HG02759 (cell line): Measurements from ENCODE around the gene PPP1R14D.
"Not testable (repeated sequence)": the region's sequence is repeated elsewhere in the genome, so short reads cannot be mapped to it uniquely, and the experiment has no call there.

Experiments used
- ATAC-seq: cut with Tn5 transposase; IDR thresholded peaks from one replicate; pipeline ENCODE4 v1.9.1; 2021; ENCODE audit warnings: mild to moderate bottlenecking, moderate library complexity; ENCODE audit not compliant: unreplicated experiment

PPP1R14D gene, protein sequence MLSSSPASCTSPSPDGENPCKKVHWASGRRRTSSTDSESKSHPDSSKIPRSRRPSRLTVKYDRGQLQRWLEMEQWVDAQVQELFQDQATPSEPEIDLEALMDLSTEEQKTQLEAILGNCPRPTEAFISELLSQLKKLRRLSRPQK

DNA sequence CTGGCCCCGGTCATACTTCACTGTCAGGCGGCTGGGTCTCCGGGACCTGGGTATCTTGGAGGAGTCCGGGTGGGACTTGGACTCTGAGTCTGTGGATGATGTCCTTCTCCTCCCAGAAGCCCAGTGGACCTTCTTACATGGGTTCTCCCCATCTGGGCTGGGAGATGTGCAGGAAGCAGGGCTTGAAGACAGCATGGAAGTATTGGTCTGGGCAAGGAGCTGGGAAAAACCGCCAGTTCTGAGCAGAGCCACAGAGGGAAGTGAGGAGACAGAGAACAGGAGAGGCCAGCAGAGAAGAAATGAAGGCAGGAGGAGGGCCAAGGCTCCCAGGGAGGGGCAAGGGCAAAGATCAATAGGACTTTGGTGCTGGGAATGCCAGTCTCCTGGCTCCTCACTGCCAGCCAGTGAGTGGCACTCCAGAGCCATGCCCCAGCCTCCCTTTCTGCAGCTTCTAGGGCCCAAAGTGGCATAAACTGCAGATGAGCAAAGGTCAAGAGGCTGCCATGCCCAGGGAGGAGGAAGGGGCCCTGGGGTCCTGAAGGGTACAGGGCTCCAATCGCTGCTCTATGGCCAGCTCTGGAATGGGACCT, at the start of gene PPP1R14D:
Gene PPP1R14D, minus strand, starts transcription at position 262 of the 590 bp plus-strand sequence. Its CDS starts 67 bp downstream, at position 195.
- ATAC-seq, result no peak

DNA sequence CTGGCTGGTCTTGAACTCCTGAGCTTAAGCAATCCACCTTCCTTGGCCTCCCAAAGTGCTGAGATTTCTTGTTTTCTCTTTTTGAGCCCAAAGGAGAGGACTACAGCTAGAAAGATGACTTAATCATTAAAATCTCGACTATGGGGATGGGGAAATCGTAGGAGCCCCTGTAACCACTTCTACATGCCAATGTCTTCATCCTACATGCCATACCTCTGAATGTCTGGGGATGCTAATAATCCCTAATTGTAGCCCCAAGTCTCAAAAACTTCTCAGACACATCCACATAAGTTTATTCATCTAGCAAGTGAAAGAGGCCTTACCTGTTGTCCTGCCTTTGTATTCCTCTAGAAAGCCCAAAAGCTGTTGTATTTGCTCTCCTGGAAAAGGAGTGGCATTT, 49.2 kb upstream of the PPP1R14D start:
- no peak for ATAC-seq

DNA sequence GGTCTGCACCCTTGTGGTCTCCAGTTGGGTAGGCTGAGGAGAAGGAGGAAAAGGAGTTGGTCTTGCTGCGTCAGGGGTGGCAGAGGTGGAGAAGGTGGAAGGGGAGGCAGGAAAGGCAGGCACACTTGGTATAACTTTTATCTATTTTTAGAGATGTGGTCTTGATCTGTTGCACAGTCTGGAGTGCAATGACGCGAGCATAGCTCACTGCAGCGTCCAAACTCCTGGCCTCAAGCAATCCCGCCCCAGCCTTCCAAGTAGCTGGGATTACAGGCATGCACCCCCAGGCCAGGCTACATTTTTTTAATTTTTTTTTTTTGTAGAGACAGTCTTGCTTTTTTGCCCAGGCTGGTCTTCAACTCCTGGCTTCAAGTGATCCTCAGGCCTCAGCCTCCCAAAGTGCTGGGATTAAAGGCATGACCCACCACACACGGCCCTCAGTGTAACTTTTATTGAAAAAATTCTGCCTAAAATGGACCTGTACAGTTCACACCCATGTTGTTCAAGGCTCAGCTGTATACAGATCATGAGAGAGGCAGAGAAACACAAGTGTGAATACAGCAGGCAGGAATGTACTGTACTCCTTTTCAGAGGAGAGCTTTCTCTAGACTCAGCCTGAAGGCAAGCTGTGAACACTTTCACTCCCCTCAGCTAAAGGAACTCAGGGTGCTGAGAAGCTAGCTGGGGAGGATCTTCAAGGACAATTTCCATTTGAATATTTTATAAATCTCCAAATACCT, 47.7 kb upstream of the PPP1R14D start:
- no peak for ATAC-seq

DNA sequence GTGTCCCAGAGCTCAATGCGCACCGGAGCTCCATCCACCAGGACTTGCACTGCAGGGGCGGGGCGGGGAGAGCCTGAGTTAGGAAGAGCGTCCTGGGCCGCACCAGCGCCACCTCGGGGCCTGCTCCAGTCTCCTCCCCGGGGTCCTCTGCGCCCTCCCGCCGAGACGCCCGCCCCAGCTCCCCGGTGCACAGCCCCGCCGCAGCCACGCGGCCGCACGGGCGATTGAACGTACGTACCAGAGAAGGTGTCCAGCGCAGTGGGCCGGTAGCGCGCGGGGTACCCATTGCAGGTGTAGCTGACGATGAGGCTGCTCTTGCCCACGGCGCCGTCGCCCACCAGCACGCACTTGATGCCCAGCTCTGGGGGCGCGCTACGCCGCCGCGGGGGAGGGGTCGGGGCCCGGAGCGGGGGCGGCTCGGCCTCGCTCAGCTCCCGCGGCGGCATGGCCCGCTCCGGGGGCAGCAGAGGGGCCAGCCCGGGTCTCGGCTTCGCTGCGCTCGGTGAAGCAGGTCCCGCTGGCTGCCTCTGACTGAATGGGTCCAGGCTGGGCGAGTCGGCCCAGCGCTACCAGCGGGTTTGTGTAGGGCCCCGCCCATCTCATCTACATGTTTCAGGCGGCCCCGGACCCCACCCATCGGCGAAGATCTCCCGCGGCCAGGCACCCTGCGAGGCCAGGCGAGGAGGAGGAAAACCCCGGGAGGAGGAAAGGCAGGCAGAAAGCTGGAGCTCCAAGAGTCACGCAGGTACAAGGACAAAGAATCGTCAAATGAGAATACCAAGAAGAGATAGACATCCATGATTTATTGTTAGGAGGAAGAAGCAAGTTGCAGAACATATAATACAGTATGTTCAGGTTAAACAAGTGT, 45.4 kb upstream of the PPP1R14D start, which contains the start of gene RHOV:
Gene RHOV, minus strand, starts transcription at position 541 of the 868 bp plus-strand sequence. Its CDS starts 95 bp downstream, at position 446.
- ATAC-seq, result peak; percentile 57

DNA sequence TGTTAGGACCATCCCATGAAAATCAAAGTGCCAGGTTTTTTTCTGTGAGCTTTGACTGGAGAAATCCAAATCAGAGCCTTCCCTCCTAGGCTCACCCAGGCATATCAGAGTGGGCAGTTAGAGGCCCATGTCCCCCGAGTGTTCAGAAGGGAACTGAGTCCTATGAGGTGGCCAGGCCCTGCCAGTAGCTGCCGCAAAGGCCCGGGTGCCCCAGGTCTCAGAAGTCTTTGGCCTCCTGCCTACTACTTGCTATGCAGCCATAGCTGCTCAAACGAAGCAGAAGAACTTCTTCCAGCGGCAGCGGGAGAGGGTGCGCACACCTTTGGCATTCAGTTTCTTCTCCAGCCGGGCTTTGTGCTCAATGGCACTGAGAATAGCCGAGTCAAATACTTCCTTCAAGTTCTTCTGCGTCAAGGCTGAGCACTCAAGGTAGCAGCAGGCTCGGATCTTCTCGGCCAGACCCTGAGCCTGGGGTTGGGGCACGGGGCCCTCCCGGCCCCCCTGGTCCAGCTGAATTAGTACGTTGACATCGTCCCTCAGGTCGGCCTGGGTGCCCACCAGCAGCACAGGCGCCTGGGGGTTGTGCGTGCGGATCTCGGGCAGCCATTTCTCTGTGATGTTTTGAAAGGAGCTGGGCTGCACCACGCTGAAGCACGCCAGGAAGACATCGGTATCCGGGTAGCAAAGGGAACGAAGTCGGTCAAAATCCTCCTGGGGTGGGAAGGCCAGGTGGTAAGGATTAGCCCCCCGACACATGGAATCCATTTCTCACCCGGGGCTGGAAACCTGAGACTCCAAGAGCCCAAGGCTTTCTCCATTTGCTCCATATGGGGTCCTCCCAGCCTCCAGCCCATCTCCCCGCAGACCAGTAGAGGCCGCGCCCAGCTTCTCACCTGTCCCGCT, 44.5 kb upstream of the PPP1R14D start:
- ATAC-seq, result no peak

DNA sequence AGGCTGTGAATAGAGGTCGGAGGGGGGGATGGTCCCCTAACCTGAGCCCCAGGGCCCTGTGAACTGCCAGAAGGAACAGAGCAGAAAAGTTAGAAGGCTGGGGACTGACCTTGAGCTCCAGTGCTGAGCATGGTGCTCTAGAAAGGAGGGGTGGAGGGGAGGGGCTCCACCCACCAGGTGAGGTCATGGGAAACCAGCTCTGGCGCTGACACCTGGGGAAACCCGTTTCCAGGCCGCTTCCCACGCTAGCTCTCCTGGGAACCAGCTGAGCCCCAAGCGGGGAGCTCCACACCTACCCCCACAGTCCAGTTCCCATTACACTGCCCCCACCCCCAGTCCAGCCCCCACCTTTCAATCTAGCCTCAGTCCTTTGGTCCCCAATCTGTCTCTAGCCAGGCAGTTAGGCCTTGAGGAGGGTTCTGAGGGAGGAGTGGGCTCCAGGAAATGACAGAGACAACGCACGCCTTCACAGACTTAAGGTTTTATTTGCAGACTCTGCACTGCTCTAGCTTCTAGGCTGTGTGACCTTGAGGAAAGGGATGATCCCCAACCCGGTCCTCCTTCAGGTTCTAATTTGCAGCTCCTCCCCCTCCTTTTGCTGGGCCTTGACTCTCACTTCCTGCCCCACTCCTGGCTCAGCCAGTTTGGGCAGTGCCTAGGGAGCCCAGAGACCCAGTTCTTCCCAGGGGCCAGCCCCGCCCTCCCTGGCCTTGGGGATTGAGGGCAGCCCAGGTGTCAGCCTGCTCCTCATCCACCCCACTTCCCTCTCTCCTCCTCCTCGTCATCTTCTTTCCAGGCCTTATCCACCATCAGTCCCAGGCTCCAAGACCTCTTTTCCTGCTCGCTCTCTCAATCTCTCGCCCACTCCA, 43.5 kb upstream of the PPP1R14D start:
- peak; percentile 45 for ATAC-seq

DNA sequence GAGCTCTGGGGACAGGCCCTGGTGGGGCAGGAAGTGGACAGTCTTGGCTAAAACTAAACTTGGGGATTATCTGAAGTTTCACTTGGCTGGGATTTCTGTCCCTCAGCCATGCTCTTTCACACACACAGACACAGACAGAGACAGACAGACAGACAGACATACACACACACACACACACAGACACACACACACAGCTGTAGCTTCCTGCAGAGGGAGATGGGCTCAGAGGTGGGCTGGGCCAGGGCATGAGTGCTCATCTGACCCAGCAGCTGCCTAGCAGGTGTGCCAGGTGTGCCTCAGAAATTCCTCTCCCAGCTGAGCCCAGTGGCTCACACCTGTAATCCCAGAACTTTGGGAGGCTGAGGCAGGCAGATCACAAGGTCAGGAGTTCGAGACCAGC, 42.2 kb upstream of the PPP1R14D start:
- no peak for ATAC-seq

DNA sequence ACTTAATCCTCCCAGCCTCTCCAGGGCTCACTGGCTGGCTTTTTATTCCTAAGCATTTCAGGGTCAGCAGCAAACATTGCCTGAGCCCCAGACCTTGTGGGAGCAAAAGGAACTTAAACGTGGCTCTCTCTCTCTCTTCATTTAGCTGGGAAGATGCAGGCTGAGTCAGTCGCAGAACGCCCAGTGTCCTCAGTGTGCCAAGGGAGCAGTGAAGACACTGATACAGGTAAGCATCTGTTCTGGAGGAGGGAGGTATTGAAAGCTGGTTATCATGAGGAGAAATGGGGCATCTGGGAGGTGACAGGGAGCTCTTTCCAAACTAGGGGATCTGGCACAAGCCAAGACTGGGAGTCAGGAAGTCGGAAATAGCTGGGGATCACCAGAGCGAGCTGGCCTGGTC, 41.2 kb upstream of the PPP1R14D start:
- ATAC-seq, result no peak

DNA sequence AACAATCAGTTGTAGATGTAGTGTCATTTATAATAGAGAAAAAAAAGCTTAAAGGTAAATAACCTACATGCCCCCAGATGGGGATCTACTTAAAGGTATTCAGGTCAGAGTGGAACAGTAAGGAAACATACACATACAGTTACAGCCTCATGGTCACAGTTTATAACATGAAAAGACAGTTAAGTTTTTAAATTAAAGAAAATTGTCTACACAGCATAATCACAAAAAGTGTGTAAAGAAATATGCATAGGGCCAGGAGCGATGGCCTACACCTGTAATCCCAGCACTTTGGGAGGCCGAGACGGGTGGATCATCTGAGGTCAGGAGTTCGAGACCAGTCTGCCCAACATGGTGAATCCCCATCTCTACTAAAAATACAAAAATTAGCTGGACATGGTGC, 38.7 kb upstream of the PPP1R14D start:
- no peak for ATAC-seq

DNA sequence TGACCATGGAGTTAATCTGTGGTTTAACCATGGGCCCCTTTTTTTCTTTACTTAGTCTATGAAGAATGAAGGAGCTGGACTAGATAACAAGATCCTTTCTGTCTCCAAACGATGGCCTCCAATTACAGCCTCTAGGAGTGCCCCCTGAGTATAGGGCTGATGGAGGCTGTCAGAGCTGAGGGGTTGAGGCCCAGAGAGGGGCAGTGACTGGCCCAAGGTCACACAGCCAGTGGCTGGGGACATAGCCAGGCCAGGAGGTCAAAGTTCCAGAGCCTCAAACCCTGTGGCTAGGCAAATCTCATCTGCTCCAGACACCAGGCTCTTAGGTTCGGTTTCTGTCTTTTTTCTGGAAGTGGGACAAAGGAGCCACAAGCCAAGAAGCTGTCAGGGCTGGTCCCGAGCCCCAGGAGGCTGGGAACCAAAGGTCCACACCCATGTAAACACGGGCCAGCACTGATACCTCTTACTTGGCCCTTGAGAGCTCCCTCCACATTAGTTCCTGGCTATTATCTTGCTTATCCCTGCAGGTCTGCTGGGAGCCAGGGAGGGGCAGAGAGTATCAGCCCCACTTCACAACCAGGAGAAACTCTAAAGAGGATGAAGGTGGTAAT, 35.3 kb upstream of the PPP1R14D start:
- ATAC-seq, result no peak

DNA sequence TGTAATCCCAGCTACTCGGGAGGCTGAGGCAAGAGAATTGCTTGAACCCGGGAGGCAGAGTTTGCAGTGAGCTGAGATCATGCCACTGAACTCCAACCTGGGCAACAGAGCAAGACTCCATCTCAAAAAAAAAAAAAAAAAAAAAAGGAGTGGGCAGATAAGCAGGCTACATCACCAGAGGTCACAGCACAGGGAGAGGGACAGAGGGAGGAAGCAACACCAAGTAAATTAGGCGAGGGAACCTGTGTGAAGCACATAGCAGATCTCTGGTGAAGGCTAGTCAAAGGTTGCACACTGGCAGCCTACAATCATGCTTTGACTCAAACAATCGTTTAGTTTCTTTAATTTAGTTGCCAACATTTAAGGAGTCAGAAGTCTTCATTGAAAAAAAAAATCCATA, 32.6 kb upstream of the PPP1R14D start:
- not testable (repeated sequence) for ATAC-seq

DNA sequence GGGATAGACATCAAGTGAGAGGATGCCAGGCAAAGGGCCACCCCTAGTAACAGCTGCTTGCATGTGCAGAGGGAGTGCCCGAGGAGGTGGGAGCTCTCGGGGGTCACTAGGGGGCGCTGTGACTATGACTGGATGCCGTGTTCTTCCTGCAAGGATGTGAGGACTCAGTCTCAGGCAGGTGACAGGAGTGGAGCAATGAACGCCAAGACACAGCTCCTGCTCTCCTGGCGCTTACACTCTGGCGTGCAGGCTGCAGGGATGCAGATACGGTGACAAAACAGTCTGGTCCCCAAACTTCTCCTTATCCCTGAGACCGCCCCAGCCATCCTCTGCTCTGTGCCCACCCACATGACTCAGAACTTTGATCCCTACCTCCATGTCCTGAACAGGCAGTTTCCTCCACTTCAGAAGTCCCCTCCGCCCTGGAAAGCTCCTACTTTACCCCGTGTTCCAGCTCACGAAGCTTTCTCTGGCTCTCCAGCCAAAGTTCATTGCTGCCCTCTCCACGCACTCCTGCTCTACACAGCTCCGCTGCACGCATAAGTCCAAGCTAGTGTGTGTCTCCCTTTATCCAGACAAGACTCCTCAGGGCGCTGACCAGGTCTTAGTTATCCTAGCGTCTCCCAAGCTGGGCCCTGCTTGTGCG, 30.8 kb upstream of the PPP1R14D start:
- ATAC-seq, result peak; percentile 77

DNA sequence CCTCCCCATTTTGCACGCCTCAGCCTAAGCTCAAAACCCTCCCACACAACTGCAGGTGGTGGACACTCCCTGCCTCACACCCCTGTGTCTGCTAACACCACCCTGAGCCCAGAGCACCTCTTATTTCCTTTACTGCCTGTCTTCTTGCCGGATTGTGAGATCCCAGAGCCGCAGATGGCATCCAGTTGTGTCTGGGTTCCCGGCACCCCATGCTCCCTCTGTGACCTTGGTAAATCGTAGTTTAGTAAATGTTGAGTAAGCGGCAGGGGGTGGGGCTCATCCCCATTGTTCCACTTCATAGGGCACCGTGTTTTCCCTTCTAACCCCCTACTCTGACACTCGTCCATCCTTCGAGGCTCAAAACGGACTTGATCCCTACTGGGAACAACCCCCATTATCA, 30.2 kb upstream of the PPP1R14D start:
- no peak for ATAC-seq

DNA sequence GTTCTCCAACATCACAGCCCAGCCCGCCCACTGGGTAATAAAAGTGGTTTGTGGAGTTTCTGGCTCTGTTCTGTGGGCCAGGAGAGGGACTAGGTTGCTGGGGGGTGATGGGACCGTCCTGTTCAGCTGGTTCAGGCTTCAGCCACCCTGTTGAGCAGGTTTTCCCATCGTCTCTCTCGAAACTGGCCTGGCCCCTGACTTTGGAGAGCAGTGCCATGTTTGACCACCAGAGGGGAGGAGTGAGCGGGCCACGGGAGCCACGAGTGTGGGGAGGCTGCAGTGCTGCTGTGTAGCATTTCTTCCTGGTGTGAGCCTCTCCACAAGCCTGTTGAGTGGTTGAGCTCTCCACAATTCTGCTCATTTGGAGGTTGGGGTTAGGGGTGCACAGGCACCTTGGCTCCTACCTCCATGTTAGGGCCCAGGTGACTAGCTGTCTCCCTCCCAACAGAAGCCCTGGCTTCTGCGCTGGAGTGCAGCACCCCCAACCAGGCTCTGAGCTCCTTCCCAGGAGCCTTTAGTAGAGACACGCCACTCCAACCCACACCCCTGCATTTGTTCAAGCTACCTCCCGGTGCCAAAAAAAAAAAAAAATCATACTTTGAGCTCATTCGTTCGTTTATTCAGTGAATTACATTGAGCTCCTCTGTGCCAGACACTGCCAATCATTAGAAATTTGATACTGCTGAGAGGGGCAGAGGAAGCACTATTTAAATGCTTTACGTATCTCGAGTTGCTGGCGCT, 29.3 kb upstream of the PPP1R14D start:
- peak; percentile 56 for ATAC-seq

DNA sequence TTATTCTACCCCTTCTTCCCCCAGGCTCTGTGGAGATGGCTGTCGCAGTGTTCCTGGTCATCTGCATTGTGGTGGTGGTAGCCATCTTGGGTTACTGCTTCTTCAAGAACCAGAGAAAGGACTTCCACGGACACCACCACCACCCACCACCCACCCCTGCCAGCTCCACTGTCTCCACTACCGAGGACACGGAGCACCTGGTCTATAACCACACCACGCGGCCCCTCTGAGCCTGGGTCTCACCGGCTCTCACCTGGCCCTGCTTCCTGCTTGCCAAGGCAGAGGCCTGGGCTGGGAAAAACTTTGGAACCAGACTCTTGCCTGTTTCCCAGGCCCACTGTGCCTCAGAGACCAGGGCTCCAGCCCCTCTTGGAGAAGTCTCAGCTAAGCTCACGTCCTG, 28.2 kb upstream of the PPP1R14D start:
- ATAC-seq, result no peak

DNA sequence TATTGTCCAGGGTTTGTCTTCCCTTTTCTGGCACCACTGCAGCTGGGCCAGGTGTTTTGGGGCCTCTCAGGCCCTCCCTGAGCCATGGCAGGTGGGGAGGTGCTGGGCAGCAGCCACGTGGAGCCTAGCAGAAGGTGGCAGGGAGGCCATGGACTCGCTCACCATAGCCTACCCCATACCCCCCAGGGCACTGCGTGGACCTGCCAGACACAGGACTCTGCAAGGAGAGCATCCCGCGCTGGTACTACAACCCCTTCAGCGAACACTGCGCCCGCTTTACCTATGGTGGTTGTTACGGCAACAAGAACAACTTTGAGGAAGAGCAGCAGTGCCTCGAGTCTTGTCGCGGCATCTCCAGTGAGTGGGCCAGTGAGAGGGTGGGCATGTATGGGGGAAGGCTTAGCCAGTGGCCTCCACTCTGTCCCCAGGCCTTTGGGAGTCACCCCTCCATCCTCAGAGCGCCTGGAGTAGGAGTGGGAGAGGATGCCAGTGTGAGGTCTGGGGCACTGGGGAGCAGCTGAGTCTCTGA, 27.3 kb upstream of the PPP1R14D start:
- no peak for ATAC-seq

DNA sequence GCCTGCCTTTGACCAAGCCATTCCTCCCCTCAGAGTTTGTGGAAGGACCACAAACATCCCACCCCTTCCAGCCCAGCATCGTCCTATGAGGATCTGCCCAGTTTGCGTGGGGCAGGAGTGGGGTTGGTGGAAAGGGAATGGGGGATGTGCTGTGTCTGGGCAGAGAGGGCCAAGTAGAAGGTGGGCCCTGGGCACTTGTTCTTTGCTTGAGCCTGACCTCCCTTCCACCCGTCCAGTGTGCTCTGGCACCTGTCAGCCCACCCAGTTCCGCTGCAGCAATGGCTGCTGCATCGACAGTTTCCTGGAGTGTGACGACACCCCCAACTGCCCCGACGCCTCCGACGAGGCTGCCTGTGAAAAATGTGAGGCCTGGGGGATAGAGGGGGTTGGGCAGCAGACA, 25.7 kb upstream of the PPP1R14D start:
- no peak for ATAC-seq
